ENCODE measurements around the gene JUN. TPM values are rescaled to one million over a fixed set of nuclear protein-coding genes. Genes with fewer than 3 reads are reported as not detected.

Gene JUN
- total and polyA plus RNA-seq, 10 donors, result 8.3 to 162 (median 42.2) TPM

- peaks cover 0 to 9% (median 0%) of the 10 kb centered on the region in 7 donors for H3K27me3 ChIP-seq (replicated peaks in 1 of 7)
- WGBS, 5 donors, result 60 to 71% (median 66%) methylated on average over 2 of the region's 2 CpGs
- intact Hi-C loops (cut with DNase I; ENCODE audit: low total_unique reads), result loop anchor here (10.0 kb wide), 2 partner anchors 104 to 514 kb away; partner anchors contain the start of gene FGGY
- no peak for DNase-seq
- TF ChIP-seq POLR2A (IDR thresholded peaks at IDR 0.05), result peak in 1 of 3 donors; percentile 12
- TF ChIP-seq, protein P1, sequence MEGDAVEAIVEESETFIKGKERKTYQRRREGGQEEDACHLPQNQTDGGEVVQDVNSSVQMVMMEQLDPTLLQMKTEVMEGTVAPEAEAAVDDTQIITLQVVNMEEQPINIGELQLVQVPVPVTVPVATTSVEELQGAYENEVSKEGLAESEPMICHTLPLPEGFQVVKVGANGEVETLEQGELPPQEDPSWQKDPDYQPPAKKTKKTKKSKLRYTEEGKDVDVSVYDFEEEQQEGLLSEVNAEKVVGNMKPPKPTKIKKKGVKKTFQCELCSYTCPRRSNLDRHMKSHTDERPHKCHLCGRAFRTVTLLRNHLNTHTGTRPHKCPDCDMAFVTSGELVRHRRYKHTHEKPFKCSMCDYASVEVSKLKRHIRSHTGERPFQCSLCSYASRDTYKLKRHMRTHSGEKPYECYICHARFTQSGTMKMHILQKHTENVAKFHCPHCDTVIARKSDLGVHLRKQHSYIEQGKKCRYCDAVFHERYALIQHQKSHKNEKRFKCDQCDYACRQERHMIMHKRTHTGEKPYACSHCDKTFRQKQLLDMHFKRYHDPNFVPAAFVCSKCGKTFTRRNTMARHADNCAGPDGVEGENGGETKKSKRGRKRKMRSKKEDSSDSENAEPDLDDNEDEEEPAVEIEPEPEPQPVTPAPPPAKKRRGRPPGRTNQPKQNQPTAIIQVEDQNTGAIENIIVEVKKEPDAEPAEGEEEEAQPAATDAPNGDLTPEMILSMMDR (IDR thresholded peaks at IDR 0.05 in 8 of 11, conservative IDR thresholded peaks at IDR 0.05 in 3 of 11), result no peak
- TF ChIP-seq POLR2AphosphoS5 (IDR thresholded peaks at IDR 0.05), result peak in 1 of 3 donors; percentile 68
- H3K27ac ChIP-seq, result peak overlapping the region in 6 of 8 donors; percentile 98 to 99 (median 99)
- H3K4me3 ChIP-seq, result peak overlapping the region; percentile 57 to 88 (median 69)
- no peaks in the 10 kb centered on the region for H3K9me3 ChIP-seq
- no peaks in the 10 kb centered on the region for H3K36me3 ChIP-seq
- peaks cover 0 to 46% (median 31%) of the 10 kb centered on the region in 6 donors for H3K4me1 ChIP-seq
Observed at GRCh38 chr1:58780836-58781452, 2.9 kb downstream of the JUN start.

DNA sequence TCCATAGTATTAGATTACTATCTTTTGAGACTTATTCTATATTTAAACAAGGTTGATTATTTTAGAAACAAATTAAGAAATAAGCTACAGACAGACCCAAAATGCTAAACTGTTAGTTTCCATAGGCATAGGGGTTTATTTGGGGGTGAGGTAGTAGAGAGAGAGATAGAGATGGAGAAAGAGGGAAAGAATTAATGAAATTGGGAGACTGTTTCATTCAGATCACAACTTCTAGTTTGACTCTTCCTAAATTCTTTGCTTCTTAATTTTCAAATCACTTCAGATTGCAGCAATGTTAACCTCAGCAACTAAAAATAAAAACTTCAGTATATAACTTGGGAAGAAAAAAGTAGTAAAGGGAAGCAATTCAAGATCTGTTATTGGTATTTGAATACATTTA, 3.4 kb downstream of the JUN start:
- Histone ChIP-seq H3K4me3 (peak overlapping the region in 4 of 8 donors; percentile 57 to 88 (median 64)), H3K27ac (peak overlapping the region in 5 of 8 donors; percentile 26 to 99 (median 34)), H3K4me1 (peaks cover 0 to 41% (median 26%) of the 10 kb centered on the region in 6 donors), H3K27me3 (replicated peaks in 1 of 7) (peaks cover 0 to 9% (median 0%) of the 10 kb centered on the region in 7 donors), H3K36me3 (no peaks in the 10 kb centered on the region), H3K9me3 (no peaks in the 10 kb centered on the region)
- TF ChIP-seq, protein P1 (IDR thresholded peaks at IDR 0.05 in 8 of 11, conservative IDR thresholded peaks at IDR 0.05 in 3 of 11), result no peak
- no peak for TF ChIP-seq POLR2AphosphoS5 (IDR thresholded peaks at IDR 0.05)
- no peak for TF ChIP-seq POLR2A (IDR thresholded peaks at IDR 0.05)
- DNase-seq, result no peak
- intact Hi-C loops (cut with DNase I; ENCODE audit: low total_unique reads), result loop anchor here (10.0 kb wide), 2 partner anchors 104 to 514 kb away; partner anchors contain the start of gene FGGY

DNA sequence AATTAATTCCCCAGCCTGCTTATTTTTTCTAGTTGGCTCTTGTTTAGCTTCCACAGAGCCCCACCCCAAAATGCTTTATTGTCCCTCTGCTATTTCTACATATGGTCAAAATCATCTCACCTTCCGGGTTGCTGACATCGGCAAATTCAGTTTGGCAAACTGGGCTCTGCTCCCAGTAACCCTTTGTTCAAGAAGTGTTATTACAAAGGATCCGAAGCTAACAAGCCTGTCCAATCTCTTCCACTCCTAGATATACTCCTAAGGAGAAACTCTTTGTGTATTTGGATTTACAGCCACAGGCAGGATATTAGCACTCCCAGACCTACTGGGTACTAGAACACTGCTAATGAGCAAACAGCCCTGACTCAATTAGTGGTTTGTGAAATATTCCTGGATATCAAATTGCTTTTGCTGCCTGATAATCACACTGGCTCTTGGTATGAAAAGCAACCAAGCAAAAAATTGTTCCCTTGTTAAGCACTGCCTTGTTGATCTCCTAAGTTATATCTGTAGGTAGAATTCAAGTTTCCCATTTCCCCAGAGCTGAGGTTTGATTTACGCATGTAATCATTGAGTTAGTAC, 4.0 kb downstream of the JUN start:
- peaks cover 0 to 37% (median 24%) of the 10 kb centered on the region in 6 donors for H3K4me1 ChIP-seq
- intact Hi-C loops (cut with DNase I; ENCODE audit: low total_unique reads), result loop anchor here (10.0 kb wide), 2 partner anchors 105 to 515 kb away; partner anchors contain the start of gene FGGY
- no peaks in the 10 kb centered on the region for H3K36me3 ChIP-seq
- WGBS, 5 donors, result 63 to 80% (median 71%) methylated on average over 4 of the region's 4 CpGs
- H3K4me3 ChIP-seq, result peak overlapping the region in 2 of 8 donors; percentile 61 to 88
- peak overlapping the region in 6 of 8 donors; percentile 11 to 99 (median 33) for H3K27ac ChIP-seq
- peaks cover 0 to 9% (median 0%) of the 10 kb centered on the region in 7 donors for H3K27me3 ChIP-seq (replicated peaks in 1 of 7)
- TF ChIP-seq POLR2A (IDR thresholded peaks at IDR 0.05) (no peak), POLR2AphosphoS5 (IDR thresholded peaks at IDR 0.05) (peak in 1 of 3 donors; percentile 75)
- TF ChIP-seq, protein P1 (IDR thresholded peaks at IDR 0.05 in 8 of 11, conservative IDR thresholded peaks at IDR 0.05 in 3 of 11), result no peak
- H3K9me3 ChIP-seq, result no peaks in the 10 kb centered on the region
- no peak for DNase-seq
